ENCODE measurements around the gene SMG1.
A peak's percentile ranks its signal among the peaks of the same experiment; 100 is the strongest.
"Not testable (repeated sequence)": the region's sequence is repeated elsewhere in the genome, so short reads cannot be mapped to it uniquely, and the experiment has no call there.

SMG1 gene

DNA sequence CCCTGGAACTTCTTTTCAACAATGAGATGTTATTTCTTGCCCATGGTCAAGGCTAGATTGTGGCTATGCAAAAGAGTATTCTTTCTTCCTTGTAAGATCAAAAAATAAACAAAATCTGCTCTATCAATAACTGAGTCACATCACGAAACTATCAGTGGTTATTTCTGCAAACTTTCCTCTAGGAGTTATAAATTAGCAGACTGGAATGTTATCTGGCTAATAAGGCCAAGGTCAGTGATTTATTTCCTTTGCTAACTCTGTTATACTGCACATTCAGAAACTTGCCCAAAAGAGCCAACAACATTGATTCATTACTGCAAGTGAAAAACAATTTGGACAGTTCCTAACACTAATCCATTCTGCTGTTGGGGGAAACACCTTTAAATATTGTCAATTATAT, 129.8 kb downstream of the SMG1 start:
- no peak for DNase-seq

DNA sequence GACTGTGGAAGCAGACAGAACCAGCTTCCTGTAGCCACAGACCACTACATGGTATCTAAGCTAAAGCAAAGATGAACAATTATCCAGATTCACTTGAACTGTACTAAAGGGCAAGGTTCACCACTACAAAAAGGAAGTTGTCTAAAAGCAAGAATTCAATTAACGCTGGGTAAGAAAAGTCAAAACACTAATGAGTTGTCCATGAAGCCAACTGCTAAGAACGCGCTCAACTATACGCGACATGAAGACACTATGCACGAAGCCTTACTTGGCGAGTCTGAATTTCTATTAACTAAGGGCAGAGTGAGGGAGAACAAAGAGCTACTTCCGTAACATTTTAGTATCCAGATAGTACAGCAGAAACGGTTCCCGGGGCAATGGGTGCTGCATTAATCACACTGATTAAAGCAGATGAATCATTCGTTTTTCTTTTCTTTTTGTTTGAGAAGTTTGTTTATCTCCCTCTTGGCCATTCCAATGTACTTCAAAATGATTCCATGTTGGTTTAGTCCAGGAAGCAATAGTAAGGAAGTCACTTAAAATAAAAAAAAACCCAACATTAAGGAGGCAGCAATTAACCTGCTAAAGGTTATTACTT, 133.3 kb downstream of the SMG1 start:
- DNase-seq, result no peak

DNA sequence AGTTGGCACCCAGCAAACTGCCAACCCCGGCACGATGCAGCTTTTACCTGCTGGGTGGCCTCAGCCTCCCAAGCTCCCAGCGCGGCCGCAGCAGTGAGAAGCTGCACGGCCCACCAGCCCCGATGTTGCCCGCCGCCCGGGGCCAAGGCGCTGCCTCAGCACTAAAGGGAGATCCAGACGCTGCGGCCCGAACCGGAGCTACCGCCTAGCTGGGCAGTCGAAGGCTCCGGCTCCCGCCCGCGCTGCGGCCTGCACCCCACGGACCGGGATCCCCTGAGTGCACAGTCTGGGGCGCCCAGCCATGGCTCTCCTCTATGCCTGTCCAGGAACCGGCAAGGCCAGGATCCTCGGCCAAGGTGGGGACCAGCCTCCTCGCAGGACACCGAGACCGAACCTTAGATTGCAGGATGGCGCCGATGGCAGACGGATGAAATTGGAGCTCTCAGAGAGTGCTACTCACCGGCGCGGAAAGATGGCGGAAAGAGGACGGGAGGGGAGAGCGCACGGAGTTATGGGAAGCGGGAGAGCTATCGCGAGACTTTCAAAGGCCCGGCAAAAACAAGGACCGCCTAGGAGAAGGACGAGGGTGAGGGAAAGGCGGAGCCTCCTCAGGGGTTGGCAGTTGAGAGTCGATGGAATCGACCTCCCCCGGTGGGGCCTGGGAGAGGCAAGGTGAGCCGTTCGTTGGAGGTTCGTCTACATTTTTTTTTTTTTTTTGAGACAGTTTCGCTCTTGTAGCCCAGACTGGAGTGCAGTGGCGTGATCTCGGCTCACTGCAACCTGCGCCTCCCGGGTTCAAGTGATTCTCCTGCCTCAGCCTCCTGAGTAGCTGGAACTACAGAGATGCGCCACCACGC, 136.1 kb downstream of the SMG1 start, which contains the start of gene RPS15A:
RPS15A (minus strand) TSS at position 485 of the 857 bp plus-strand sequence. CDS start 1,221 bp downstream, outside the sequence.
- DNase-seq, result peak; percentile 91

DNA sequence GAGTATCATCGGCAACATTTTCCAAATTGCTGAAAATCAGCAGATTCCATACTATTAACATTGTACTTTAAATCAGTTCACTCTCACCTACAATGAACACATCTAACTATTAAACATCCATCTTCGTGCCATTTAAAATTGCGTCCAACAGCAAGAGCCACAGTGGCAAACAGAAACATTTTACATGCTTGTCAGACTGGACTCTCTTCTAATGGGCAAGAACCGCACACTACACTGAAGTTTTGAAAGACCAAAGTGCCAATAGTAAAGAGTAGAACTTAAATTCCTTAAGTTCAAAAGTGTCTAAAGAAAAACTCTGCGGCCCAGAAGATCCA, 136.7 kb downstream of the SMG1 start:
- no peak for DNase-seq

DNA sequence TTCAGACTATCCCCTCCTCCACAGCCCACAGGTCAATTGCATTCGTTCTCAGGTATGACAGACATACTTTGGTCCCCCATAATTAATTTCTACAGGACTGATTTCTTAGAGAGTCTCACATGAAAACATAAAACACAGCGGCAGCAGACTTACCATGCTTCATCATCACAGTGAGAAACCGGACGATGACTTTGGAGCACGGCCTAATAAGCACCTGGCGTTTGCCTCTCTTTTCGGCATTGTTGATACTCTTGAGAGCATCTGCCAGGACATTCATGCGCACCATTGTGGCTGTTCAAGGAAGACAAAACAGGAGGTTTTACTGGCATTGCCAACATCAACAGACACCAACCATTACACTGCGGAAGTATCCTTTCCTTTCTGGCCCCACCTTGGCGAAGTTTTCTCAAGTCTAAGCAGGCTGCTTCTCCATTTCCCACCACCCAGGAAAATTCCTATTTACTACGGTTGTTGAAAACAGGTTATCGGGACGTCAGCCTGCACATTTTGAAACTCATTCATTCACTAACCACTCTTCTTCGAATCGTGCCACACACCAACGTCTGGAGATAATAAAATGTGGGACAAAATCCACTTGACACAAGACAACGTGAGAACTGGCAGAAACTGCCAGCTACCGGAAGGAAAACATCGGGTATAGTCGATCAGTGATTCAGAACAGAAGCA, 137.2 kb downstream of the SMG1 start:
- DNase-seq, result no peak

DNA sequence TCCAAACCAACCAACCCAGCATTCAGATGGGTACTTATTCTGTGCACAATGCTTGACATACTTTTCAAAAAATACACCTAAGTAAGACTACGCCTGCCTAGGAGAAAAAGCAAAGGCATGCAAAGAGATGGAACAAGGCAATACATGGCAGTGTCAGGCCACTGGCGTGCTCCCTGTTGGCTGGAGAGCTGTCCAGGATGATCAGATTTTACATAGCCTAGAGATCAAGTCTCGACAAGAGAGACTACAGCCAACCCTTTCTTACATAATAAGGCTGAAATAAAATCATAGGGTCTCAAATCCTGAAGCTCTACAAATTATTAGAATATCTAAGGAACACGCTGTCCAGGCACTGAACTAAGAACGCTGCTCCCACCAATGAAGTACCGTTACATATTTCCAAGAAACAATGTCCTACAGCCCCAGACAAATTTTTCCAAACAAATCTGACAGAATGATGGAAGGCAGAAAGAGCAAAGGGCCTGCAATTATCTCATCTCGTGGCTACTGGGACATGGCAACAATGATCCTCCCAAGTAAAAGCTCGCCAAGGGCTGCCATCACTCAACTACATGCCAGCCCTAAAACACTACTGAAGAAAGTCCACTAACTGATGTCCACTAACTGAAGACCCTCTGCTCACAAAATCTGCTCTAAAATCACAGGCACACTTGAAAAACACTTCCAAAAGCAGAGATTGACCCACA, 141.1 kb downstream of the SMG1 start:
- no peak for DNase-seq

DNA sequence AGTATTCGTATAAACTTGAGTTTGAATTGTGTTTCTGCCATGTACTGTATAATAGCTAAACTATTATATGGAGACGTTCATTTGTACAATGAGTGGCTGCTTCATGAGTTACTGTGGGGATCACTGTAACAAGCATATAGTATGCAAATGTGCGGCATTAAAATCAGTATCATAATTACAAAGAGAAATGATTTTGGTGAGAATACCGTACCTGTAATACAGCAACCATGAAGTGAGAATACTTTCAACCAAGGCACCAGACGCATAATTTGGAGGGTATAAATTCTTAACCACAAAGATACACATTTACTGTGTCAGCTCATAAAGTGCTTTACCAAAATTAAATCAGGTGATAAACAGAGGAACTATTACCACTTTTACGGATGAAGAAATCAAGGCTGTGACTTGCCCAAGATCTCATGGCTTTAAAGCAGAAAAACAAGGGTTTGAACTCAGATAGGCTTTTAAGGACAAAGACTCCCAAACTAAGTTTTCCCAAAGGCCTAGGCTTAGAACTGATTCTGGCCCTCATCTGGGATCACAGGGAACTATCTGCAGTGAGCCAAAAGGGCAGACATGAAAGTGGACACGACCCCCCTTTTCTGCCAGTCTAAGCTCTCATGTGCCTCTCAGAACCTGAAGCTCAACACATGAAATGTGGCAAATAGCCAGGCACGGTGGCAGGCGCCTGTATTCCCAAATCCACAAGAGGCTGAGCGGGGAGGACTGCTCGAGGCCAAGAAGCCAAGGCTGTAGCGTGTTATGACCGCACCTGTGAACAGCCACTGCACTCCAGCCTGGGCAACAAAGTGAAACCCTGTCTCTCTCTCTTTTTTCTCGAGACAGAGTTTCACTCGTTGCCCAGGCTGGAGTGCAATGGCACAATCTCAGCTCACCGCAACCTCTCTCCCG, 142.5 kb downstream of the SMG1 start:
- no peak for DNase-seq

DNA sequence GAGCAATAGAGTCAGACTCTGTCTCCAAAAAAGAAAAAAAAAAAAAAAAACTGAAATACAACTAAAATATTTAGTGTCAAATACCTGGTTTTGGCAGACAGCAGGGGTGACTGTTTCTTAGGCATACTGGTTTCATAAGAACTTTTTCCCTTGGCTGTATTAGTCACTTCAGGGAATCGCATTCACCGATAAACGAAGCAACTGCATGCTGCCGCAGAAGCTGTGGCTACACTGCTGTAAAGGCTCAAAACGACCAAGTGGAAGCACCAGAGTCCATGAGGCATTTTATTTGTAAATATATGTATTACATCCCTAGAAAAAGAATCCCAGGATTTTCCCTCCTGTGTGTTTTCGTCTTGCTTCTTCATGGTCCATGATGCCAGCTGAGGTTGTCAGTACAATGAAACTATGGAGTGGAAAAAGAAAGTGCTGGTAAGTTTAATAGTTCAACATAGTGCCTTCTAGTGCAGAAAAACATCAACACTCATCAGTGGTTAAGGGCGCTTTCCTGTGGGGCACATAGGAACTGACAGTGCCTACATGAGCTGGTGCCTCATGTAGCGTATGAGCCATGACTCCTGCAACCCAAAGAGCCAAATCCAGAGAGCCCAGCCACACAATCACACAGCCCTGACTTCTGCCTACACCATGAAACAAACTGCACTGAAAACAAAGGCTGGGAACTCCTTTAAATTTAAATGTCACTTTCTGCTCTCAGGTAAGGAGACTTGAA, 143.3 kb downstream of the SMG1 start:
- no peak for DNase-seq

DNA sequence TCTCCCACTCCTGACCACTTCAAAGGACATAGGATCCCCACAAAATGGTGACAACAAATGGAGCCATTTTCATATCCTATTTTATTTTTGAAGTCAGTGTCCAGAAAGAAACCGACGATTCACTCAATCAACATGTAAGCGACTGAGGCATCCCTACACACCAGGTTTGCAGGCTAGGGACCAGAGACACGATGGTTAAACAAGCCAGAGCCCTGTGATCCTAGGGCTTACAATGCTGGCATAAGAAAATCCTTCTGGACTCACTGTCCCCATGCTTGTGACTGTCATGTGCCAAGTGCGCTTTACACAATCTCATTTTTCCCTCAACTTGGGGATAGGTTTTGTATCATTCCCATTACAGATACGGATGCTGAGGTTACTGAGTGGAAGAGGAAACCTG, 145.0 kb downstream of the SMG1 start:
- not testable (repeated sequence) for DNase-seq

DNA sequence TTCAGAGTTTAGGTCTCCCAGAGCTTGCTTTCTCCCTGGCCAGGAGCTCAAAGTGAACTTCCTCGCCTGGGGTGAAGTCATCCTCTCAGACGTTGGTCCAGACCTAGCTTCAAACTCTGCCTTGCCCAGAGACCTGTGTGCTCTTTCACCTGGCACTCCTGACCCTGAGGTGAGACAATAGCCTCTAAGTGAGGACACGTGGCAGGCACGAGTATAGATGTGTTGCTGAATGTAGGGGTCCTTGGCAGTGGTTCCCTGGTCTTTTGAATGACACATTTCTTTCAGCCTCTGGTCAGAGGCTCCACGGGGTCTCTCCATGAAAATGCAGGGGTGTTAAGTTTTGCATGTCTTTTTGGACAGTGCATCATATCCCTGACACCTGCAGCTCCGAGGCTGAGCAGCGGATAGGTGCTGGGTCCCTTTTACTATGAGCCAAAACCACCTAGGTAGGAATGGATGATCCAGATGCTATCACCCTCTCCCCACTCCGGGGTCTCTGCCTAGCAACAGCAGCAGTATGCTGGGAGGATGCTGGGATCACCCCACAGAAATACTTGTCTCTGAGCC, 145.7 kb downstream of the SMG1 start:
- DNase-seq, result not testable (repeated sequence)

DNA sequence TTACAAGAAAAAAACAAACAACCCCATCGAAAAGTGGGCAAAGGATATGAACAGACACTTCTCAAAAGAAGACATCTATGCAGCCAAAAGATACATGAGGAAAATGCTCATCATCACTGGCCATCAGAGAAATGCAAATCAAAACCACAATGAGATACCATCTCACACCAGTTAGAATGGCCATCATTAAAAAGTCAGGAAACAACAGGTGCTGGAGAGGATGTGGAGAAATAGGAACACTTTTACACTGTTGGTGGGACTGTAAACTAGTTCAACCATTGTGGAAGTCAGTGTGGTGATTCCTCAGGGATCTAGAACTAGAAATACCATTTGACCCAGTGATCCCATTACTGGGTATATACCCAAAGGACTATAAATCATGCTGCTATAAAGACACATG, 148.5 kb downstream of the SMG1 start:
- not testable (repeated sequence) for DNase-seq

DNA sequence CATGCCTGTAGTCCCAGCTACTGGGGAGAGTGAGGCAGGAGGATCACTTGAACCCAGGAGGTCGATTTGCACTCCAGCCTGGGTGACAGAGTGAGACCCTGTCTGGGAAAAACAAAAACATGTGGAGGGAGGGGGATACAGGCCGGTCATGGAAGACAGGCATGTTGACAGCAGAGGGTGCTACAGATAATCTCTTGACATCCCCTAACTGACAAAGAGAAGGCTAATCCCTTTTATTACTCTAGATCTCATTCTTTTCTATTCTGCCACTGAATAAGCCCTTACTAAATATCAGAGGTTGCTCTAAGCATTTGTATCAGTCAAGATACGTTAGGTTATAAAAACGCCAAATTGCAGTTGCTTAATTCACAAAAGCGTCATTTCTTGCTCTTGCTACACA, 149.9 kb downstream of the SMG1 start:
- DNase-seq, result not testable (repeated sequence)

DNA sequence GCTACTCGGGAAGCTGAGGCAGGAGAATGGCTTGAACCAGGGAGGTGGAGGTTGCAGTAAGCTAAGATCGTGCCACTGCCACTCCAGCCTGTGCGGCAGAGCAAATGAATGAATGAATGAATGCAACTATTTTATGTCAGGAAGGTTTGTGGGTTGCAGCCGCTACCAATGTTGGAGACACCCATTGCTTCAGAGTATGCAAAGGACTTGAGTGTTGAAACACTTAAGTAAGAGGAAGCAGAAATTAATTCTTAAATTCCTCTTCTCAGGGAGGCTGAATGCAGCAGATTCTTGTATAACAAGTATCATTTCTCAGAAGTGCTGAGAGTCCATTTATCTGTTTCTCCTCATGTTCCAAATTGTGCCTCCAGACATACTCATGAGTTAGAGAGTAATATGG, 151.6 kb downstream of the SMG1 start:
- DNase-seq, result not testable (repeated sequence)

DNA sequence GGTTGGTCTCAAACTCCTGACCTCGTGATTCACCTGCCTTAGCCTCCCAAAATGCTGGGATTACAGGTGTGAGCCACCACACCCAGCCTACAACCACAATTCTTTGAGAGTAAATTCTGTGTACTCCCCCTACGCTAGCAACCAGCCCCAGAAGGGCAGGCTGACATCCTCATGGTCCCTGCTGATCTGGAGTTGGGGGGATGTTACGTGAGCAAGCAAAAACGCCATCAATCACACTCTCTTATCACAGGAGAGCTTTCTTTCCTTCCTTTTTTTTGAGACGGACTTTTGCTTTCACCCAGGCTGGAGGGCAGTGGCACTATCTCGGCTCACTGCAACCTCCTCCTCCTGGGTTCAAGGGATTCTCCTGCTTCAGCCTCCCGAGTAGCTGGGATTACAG, 154.0 kb downstream of the SMG1 start:
- DNase-seq, result not testable (repeated sequence)

DNA sequence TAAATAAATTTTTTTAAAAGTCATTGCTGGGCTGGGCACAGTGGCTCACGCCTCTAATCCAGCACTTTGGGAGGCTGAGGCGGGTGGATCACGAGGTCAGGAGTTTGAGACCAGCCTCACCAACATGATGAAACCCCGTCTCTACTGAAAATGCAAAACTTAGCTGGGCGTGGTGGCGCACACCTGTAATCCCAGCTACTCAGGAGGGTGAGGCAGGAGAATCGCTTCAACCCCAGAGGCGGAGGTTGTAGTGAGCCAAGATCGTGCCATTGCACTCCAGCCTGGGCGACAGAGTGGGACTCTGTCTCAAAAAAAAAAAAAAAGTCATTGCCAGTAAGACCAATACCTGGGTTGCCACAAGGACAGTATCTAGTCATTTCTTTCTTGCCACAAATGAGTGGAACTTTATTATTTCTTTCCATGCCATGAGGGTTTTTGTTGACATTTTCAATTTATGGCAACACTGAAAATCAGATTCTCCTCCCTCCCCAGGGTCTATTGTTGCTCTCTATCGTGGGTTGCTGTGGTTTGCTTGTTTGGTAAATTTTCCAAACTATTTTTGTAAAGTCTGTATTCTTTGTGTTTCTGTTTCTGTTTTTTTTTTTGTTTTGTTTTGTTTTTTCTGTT, 155.8 kb downstream of the SMG1 start:
- DNase-seq, result not testable (repeated sequence)

DNA sequence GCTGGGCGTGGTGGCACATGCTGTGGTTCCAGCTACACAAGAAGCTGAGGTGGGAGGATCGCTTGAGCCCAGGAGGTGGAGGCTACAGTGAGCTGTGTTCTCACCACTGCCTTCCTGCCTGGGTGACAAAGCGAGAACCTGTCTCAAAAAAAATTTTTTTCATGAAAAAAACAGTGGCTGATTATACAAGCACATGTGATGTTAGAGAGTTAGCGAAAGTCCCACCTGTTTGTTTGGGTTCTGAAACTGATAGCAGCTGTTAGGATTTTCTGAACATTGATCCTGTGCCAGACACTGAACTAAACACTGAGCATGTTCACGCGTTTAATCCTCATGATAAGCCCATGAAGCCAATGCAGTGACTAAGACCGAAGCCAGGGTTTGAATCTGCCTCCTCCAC, 159.0 kb downstream of the SMG1 start:
- DNase-seq, result not testable (repeated sequence)

DNA sequence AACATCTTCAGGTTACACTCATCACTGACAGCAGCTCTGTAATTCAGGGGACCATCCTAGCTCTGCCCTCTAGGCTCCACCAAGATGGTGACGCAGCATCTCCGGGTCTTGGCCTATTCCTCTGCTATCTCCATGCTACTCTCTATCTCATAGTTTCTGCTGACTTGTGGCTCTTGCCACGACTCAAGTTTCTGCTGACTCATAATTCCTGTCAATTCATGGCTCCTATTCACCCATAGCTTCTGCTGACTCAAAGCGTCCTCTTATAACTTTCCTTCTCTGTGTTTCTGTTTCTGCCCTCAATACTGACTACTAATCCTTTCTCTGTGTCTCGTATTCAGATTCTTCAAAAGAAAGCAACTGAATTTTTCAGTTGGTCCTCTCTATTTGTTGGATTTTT, 163.5 kb downstream of the SMG1 start:
- DNase-seq, result not testable (repeated sequence)

DNA sequence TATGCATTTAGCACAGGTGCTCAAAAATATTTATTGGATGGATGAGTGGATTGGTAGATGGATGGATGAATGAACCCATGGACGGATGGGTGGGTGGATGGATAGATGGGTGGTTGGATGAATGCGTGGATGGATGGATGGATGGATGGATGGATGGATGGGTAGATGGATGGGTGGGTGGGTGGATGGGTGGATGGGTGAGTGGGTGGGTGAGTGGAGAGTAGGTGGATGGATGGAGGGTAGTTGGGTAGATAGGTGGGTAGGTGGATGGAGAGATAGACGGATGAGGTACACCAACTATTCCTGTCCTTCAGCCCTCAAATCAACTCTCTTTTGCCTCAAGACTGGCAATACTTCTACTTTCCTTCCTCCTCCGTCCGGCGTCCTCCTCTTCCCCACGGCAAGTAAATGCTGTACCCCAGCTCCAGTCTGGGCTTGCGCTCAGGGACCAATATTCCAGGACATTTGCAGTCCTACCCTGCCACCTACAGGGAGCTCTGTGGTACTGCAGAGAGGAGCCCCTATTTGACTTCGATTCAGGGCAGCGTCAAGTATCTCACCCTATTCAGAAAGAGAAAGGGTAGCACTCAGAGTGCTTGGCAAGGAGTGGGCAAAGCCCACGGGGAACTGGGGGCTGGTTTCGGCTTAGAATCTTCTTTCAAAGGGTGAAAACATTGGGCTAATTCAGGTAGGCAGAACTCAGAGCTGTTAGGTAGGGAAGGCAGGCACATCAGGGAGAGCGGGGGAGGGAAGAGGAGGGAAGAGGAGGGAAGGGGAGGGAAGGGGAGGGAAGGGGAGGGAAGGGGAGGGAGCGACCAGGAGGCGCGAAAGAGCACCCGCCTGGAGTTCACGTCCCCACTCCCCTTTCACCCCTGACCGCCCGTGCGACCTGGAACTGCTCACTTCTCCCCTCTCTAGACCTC, 166.3 kb downstream of the SMG1 start:
- DNase-seq, result peak; percentile 15

DNA sequence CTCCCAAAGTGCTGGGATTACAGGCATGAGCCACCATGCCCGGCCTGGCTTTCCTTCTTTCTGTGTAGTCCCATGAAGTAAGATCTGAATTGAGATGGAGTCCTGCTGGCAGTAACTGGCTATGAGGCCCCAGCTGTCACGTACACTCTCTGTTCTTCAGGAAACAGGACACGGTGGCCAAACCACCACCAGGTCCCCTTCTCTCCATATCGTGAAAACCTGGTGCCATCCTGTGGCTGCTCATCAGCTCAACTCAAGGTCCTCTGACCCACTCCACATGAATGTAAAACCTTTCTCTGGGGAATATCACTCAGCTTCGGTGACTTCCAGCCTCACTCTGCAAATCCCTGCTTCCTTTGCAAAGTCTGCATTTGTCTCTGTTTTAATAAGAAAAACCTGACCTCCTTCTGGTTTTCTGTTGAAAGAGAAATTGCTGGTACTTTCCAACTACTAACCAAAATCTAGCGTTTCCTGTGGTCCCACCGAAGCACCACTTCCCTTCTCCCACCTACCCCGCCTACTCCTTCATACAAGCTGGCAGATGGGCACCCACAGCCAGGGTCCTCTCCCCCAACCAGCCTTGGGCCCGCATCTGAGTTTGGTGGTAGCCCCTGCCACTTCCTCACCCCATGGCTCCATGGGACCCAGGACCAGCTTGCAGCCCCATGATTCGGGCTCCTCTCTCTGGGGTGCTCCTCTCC, 168.1 kb downstream of the SMG1 start:
- DNase-seq, result not testable (repeated sequence)
